Measurements from ENCODE around the gene TRAPPC10. TPM values are rescaled to one million over a fixed set of nuclear protein-coding genes. Genes with fewer than 3 reads are reported as not detected.

TRAPPC10 gene
- total RNA-seq, 1 experiment from 2014 or later, result 28.8 TPM

DNA sequence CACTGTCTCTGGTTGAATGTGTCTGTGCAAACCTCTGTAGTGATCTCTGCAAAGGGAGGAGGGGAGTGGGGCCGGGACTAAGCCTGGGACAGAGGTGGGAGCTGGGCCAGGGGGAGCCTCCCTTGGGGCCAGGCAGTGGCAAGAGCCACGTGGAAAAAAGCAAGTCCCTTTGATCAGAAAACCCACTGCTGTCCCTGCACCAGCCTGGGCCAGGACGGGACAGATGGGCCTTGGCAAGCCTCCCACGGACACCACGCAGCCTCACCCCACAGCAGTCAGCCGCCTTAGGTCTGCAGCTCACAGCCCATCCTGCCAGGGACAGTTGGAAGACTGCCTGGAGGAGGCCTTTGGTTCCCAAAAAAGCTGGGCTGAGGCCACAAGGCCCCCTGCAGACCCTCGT is 11.7 kb upstream of the TRAPPC10 start:
- H3K27me3 Mint-ChIP-seq (ENCODE audit: unreplicated experiment), result no peaks in the 10 kb centered on the region
- H3K4me3 Mint-ChIP-seq (ENCODE audit: low read depth, unreplicated experiment), result no peak overlapping the region
- intact Hi-C loops (cut with micrococcal nuclease; ENCODE audit: unreplicated experiment), result no loop called here
- H3K27ac Mint-ChIP-seq (ENCODE audit: unreplicated experiment), result no peak overlapping the region
- no peak for TF ChIP-seq CTCF (IDR thresholded peaks at IDR 0.05; ENCODE audit: unreplicated experiment)
- DNase-seq, result no peak
- CTCF ChIA-PET, result no interaction called here
- H3K36me3 Mint-ChIP-seq (ENCODE audit: insufficient read depth, unreplicated experiment), result no peaks in the 10 kb centered on the region
- H3K9me3 Mint-ChIP-seq (ENCODE audit: low read depth, unreplicated experiment), result no peaks in the 10 kb centered on the region
- BruUV-seq (replicated peaks), result no TSS peak
- H3K4me1 Mint-ChIP-seq (ENCODE audit: low read depth, unreplicated experiment), result no peaks in the 10 kb centered on the region

DNA sequence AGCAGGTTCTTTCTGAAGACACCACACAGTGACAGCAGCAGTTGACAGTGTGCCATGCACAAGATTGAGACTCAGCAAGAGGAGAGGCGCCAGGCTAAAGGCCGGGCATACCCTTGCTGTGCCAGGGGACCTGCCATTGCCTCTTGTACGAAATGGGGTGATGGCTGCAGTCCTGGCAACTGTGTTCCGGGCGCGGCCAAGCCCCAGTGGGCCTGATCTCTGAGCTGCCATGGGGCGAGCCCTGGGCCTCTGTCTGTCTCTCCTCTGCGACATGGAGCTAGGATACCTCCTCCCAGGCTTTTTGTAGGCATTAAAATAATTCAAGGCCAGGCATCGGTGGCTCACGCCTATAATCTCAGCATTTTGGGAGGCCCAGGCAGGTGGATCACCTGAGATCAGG is 9.6 kb upstream of the TRAPPC10 start:
- intact Hi-C loops (cut with micrococcal nuclease; ENCODE audit: unreplicated experiment), result no loop called here
- Mint-ChIP-seq H3K27me3 (ENCODE audit: unreplicated experiment) (no peaks in the 10 kb centered on the region), H3K36me3 (ENCODE audit: insufficient read depth, unreplicated experiment) (no peaks in the 10 kb centered on the region), H3K9me3 (ENCODE audit: low read depth, unreplicated experiment) (no peaks in the 10 kb centered on the region), H3K27ac (ENCODE audit: unreplicated experiment) (no peak overlapping the region), H3K4me1 (ENCODE audit: low read depth, unreplicated experiment) (no peaks in the 10 kb centered on the region), H3K4me3 (ENCODE audit: low read depth, unreplicated experiment) (no peak overlapping the region)
- CTCF ChIA-PET, result interaction anchor here (0.7 kb wide), 1 partner anchor 77 kb away, joined by 4 read pairs; no protein-coding TSS in a partner anchor
- TF ChIP-seq CTCF (IDR thresholded peaks at IDR 0.05; ENCODE audit: unreplicated experiment), result no peak
- DNase-seq, result no peak
- BruUV-seq (replicated peaks), result no TSS peak

- H3K27ac Mint-ChIP-seq (ENCODE audit: unreplicated experiment), result no peak overlapping the region
Measured at GRCh38 chr21:44003307-44003966, 8.7 kb upstream of the TRAPPC10 start.

DNA sequence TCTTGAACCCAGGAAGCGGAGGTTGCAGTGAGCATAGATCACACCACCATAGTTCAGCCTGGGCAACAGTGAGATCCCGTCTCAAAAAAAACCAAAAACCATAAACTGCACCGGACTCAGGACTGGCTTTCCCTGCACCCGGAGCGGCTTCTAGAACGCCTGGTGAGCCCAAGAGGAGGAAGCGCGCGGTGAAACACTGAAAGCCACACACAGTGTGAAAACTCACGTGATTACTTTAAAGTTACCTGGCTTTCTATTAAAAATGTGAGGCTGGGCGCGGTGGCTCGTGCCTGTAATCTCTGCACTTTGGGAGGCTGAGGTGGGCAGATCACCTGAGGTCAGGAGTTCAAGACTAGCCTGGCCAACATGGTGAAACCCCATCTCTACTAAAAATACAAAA is 7.0 kb upstream of the TRAPPC10 start:
- Mint-ChIP-seq H3K27me3 (ENCODE audit: unreplicated experiment) (no peaks in the 10 kb centered on the region), H3K36me3 (ENCODE audit: insufficient read depth, unreplicated experiment) (no peaks in the 10 kb centered on the region), H3K27ac (ENCODE audit: unreplicated experiment) (no peak overlapping the region), H3K4me1 (ENCODE audit: low read depth, unreplicated experiment) (no peaks in the 10 kb centered on the region), H3K4me3 (ENCODE audit: low read depth, unreplicated experiment) (no peak overlapping the region), H3K9me3 (ENCODE audit: low read depth, unreplicated experiment) (no peaks in the 10 kb centered on the region)
- CTCF ChIA-PET, result no interaction called here
- BruUV-seq (replicated peaks), result no TSS peak
- no peak for DNase-seq
- intact Hi-C loops (cut with micrococcal nuclease; ENCODE audit: unreplicated experiment), result no loop called here
- TF ChIP-seq CTCF (IDR thresholded peaks at IDR 0.05; ENCODE audit: unreplicated experiment), result no peak

More at GRCh38 chr21:44003307-44003966, 8.7 kb upstream of the TRAPPC10 start:
- Mint-ChIP-seq H3K9me3 (ENCODE audit: low read depth, unreplicated experiment) (no peaks in the 10 kb centered on the region), H3K27me3 (ENCODE audit: unreplicated experiment) (no peaks in the 10 kb centered on the region), H3K4me3 (ENCODE audit: low read depth, unreplicated experiment) (no peak overlapping the region), H3K36me3 (ENCODE audit: insufficient read depth, unreplicated experiment) (no peaks in the 10 kb centered on the region), H3K4me1 (ENCODE audit: low read depth, unreplicated experiment) (no peaks in the 10 kb centered on the region)
- intact Hi-C loops (cut with micrococcal nuclease; ENCODE audit: unreplicated experiment), result no loop called here
- no peak for DNase-seq
- TF ChIP-seq CTCF (IDR thresholded peaks at IDR 0.05; ENCODE audit: unreplicated experiment), result no peak
- CTCF ChIA-PET, result interaction anchor here (0.6 kb wide), 1 partner anchor 197 kb away, joined by 3 read pairs; no protein-coding TSS in a partner anchor
- no TSS peak for BruUV-seq (replicated peaks)

All from Calu3 (cell line).